ENCODE data around the gene PECR. TPM values are rescaled to one million over a fixed set of nuclear protein-coding genes. Genes with fewer than 3 reads are reported as not detected.
"Not testable (repeated sequence)": the region's sequence is repeated elsewhere in the genome, so short reads cannot be mapped to it uniquely, and the experiment has no call there.

PECR gene
- total and polyA plus RNA-seq, 2 donors = 9.3 to 10.9 TPM

DNA sequence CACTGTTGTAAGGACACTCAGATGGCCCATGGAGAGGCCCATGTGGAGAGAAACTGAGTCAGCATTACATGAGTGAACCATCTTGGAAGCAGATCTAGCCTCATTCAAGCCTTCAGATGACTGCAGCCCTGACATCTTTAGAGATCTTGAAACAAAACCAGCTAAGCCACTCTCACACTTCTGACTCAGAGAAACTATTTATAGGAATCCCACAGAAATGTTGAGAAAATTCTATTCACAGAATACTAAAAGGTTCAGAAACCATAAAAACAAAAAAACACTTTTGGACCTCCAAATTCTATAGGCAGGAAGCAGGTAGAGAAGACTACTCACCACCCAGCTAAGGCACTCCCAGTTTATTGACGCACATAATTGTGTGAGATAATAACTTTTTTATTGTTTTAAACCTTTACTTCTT is 8.8 kb upstream of the PECR start:
- DNase-seq (ENCODE audit: extremely low spot score) = no peak
- no peaks in the 10 kb centered on the region for H3K36me3 ChIP-seq (ENCODE audit: insufficient read depth)
- no peak overlapping the region for H3K27ac ChIP-seq (ENCODE audit: low read depth)
- WGBS = 89% methylated on average over 1 of the region's 1 CpG
- no peak overlapping the region for H3K4me3 ChIP-seq (ENCODE audit: low read depth, low read length)
- H3K4me1 ChIP-seq (ENCODE audit: insufficient read depth) = no peaks in the 10 kb centered on the region

DNA sequence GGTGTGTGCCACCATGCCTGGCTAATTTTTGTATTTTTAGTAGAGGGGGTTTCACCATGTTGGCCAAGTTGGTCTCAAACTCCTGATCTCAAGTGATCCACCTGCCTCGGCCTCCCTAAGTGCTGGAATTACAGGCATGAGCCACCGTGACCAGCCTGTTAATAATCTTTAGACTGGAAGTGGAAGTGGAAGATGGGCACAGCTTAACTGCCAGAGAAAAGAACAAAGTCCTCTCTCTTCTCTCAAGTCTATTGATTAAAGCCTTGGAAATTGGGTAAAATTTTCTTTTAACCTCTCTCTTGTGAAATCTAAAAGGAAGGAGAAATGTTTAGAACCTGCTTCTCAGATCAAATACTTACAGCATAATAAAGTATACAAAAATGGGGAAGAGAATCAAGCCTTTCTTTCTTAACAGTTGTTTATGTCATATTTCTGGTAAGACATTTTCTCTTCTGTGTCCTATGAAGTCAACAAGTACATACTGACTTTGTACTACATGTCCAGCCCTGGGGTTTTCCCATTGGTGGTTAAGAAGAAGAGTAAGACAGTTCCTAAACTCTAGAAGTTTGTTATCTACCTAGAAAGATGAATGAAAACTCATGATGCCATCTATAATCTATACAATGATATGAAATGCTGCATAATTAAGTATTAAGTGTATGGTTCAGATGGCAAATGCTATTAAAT is 4.7 kb upstream of the PECR start:
- WGBS = 86% methylated on average over 2 of the region's 2 CpGs
- no peak for DNase-seq (ENCODE audit: extremely low spot score)
- Histone ChIP-seq H3K27ac (ENCODE audit: low read depth) (no peak overlapping the region), H3K4me3 (ENCODE audit: low read depth, low read length) (no peak overlapping the region), H3K36me3 (ENCODE audit: insufficient read depth) (no peaks in the 10 kb centered on the region), H3K4me1 (ENCODE audit: insufficient read depth) (no peaks in the 10 kb centered on the region)

DNA sequence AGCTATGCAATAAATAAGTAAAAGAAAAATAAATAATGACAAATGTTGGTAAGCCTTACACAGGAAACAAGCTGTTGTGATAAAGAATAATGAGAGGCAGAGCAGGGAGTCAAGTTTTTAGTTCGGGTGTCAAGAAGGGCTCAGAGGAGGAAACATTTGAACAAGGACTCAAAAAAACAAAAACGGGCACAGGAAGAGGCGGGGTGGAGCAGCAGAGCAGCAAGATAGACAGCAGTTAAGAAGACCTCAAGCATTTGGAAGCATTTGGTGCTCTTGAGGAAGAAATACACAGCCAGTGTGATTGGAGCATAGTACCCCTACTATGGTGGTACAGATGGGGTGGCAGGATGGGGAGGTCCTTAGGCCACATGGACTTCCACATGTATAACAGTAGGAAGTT is 2.9 kb upstream of the PECR start:
- 70% methylated on average over 3 of the region's 3 CpGs for WGBS
- DNase-seq (ENCODE audit: extremely low spot score) = no peak
- no peaks in the 10 kb centered on the region for H3K4me1 ChIP-seq (ENCODE audit: insufficient read depth)
- no peak overlapping the region for H3K4me3 ChIP-seq (ENCODE audit: low read depth, low read length)
- no peaks in the 10 kb centered on the region for H3K36me3 ChIP-seq (ENCODE audit: insufficient read depth)
- no peak overlapping the region for H3K27ac ChIP-seq (ENCODE audit: low read depth)

DNA sequence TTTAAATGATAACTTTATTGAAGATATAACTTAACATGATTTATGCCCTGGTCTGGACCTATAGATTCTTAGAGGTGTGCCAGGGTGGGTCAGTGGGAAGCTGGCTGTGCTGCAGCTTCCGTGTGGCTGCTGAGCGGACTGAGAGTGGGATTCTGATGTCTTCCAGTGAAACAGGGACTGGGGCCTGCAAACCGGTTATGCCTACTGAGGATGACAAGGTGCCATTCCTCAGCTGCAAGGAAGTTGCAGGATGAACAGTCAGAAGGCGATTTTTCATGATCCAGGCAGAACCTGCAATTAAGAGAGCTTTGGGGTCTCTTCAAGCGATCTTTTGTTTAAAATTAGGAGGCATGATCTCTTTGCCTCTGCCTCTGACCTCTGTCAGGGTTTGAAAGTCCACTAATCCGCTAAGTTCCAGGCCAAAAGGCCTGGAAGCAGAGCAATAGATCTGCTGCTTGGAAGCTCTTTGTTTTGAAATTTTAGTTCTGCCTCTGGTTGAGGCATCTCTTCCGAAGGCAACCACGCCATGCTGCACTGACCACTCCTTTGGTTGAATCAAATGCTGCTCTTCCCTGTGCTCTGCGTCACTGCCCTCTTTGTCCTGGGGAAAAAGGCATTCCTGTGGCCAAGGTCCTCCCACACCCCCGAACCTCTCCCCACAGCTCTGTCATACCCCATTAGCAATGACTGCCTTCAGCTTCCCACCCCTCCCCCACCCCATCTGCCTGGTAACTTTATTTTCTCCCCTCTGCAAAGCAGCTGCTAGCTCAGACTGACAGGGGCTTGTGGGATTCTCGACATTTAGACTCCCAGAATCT is 2.1 kb upstream of the PECR start:
- Histone ChIP-seq H3K4me3 (ENCODE audit: low read depth, low read length) (no peak overlapping the region), H3K4me1 (ENCODE audit: insufficient read depth) (no peaks in the 10 kb centered on the region), H3K36me3 (ENCODE audit: insufficient read depth) (no peaks in the 10 kb centered on the region), H3K27ac (ENCODE audit: low read depth) (no peak overlapping the region)
- no peak for DNase-seq (ENCODE audit: extremely low spot score)
- 82% methylated on average over 11 of the region's 11 CpGs for WGBS

DNA sequence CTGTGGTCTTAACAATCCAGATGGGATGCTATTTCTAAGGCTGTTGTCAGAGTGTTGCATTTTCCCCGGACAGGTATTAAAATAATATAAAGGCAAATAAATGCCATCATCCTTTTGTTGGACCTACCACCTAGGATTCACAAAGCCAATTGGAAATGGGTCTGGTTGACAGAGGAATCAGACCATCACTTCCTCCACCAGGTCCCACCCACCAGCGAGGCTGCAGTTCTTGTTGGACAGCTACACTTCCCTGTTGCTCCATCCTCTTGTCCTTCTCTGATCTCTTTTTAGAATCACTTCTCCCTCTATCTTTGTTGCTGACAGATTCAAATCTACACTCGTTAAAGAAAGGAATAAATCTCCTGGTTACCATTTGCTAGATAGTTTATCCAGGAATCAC is 1.2 kb upstream of the PECR start:
- no peak overlapping the region for H3K4me3 ChIP-seq (ENCODE audit: low read depth, low read length)
- 73% methylated on average over 3 of the region's 3 CpGs for WGBS
- H3K4me1 ChIP-seq (ENCODE audit: insufficient read depth) = no peaks in the 10 kb centered on the region
- no peak for DNase-seq (ENCODE audit: extremely low spot score)
- no peak overlapping the region for H3K27ac ChIP-seq (ENCODE audit: low read depth)
- no peaks in the 10 kb centered on the region for H3K36me3 ChIP-seq (ENCODE audit: insufficient read depth)

DNA sequence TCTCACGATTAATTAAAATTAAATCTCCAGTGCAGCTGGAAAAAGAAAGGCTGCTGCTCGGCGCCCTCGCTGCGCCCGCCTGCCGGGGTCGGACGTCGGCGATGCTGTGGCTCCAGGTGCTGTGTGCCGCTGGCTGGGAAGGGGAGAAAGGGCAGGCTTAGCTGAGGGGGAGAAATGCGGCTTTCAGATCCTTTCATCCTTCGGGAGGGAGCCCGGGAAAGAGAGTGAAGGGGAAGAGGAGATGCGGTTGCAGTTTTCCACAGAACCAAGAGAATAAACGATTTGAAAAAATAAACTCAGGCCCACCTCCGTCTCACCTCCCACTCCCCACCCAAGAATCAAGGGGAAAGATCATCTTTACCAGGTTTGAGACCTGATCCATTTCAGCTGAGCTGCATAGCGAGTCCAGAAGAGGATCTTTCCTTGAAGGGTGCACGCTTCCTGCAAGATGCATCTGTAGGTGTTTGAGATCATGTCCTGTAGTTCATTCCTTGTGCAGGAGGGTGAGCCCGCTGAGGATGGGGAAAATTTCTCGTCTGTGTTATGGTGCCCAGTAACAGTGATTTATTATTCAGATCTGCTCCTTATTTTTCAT is 605 bp upstream of the PECR start:
- no peaks in the 10 kb centered on the region for H3K4me1 ChIP-seq (ENCODE audit: insufficient read depth)
- H3K4me3 ChIP-seq (ENCODE audit: low read depth, low read length) = peak overlapping the region; percentile 54
- 15% methylated on average over 22 of the region's 22 CpGs for WGBS
- H3K27ac ChIP-seq (ENCODE audit: low read depth) = no peak overlapping the region
- no peak for DNase-seq (ENCODE audit: extremely low spot score)
- H3K36me3 ChIP-seq (ENCODE audit: insufficient read depth) = no peaks in the 10 kb centered on the region

DNA sequence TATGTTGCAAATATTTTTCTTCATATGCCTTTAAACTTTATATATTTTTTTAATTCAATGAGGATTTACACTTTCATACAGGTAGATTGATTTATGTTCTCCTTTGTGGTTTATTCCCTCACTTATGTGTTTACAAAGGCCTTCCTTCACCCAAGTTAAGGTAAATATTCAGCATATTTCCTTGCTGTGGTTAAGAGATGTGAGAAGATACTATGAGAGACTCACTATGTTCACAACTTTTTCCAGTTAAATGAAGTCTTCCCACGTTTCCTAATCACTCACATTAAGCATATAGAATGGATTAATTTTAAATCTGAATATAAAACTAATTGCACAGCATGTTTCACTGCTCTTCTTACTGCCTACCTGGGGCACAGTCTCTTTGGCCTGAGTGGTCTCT is 597 bp downstream of the PECR start:
- Histone ChIP-seq H3K4me3 (ENCODE audit: low read depth, low read length) (peak overlapping the region; percentile 54), H3K27ac (ENCODE audit: low read depth) (no peak overlapping the region), H3K4me1 (ENCODE audit: insufficient read depth) (no peaks in the 10 kb centered on the region), H3K36me3 (ENCODE audit: insufficient read depth) (no peaks in the 10 kb centered on the region)
- 48% methylated on average over 1 of the region's 1 CpG for WGBS
- no peak for DNase-seq (ENCODE audit: extremely low spot score)

DNA sequence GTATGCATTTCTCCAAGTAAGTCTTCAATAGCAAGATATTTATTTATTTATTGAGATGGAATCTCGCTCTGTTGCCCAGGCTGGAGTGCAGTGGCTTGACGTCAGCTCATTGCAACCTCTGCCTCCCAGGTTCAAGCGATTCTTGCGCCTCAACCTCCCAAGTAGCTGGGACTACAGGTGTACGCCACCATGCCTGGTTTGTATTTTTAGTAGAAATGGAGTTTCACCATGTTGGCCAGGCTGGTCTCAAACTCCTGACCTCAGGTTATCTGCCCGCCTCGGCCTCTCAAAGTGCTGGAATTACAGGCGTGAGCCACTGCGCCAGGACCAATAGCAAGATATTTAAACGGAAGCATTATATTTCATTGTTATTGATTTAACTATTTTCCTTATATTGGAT is 1.6 kb downstream of the PECR start:
- not testable (repeated sequence) for DNase-seq (ENCODE audit: extremely low spot score); H3K4me3 ChIP-seq (ENCODE audit: low read depth, low read length); H3K27ac ChIP-seq (ENCODE audit: low read depth); H3K4me1 ChIP-seq (ENCODE audit: insufficient read depth); H3K36me3 ChIP-seq (ENCODE audit: insufficient read depth)
- WGBS = 97% methylated on average over 10 of the region's 10 CpGs

DNA sequence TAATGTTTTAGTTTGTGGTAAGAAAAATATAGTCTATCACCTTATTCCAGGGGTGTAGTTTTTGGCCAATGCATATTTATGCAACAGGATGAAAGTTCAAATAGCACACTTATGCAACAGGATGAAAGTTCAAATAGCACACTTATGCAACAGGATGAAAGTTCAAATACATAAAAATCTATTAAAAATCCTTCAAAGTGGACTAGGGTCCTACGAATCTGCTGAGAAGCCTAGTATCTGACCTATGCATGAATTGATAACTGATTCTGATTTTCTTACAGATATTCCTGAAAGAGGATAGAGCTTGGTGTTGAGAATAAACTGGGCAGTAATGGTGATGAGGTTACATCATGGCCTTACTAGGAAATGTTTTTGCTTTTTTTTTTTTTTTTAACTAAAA is 2.8 kb downstream of the PECR start:
- 74% methylated on average over 1 of the region's 1 CpG for WGBS
- H3K27ac ChIP-seq (ENCODE audit: low read depth) = no peak overlapping the region
- no peak for DNase-seq (ENCODE audit: extremely low spot score)
- H3K4me3 ChIP-seq (ENCODE audit: low read depth, low read length) = no peak overlapping the region
- H3K36me3 ChIP-seq (ENCODE audit: insufficient read depth) = no peaks in the 10 kb centered on the region
- H3K4me1 ChIP-seq (ENCODE audit: insufficient read depth) = no peaks in the 10 kb centered on the region

DNA sequence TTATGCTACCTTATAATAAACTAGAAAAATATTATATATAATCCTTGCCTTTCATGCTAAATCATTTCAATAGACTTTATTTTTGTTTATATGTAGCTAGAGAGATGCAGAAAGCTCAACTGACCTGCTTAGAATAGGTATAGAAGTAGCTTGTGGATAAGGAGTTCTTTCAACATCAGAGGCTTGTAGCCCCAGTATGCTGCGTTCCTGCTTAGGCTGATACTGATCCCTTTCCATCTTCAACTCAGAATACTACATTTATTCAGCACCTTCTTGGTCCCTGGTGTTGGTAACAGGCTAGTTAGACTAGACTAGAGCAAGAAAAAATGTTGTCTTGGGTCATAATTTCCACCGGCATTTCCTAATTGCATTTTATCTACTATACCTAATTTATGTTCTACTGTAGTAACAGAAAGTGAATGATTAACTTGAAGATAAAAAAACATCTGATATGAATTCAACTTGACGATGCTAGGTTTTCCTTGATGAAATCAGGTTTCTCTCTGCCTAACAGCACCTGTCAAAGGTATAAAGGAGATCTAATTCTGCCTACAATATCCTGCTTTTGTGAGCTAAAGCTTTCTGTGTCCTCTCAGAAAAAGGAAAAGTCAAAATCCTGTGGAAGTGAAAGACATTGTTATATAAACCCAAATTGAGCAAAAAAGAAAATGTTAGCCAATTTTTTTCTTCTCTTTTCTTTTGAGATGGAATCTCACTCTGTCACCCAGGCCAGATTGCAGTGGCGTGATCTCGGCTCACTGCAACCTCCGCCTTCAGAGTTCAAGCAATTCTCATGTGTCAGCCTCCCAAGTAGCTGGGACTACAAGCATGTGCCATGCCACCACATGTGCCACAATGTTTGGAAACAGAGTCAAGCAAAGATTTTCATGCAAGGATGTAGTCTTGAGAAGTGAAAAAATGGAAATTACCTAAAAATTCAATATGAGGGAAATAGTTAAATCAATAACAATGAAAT is 5.8 kb downstream of the PECR start:
- 82% methylated on average over 6 of the region's 6 CpGs for WGBS
- Histone ChIP-seq H3K4me3 (ENCODE audit: low read depth, low read length) (no peak overlapping the region), H3K36me3 (ENCODE audit: insufficient read depth) (no peaks in the 10 kb centered on the region), H3K27ac (ENCODE audit: low read depth) (no peak overlapping the region), H3K4me1 (ENCODE audit: insufficient read depth) (no peaks in the 10 kb centered on the region)
- no peak for DNase-seq (ENCODE audit: extremely low spot score)

DNA sequence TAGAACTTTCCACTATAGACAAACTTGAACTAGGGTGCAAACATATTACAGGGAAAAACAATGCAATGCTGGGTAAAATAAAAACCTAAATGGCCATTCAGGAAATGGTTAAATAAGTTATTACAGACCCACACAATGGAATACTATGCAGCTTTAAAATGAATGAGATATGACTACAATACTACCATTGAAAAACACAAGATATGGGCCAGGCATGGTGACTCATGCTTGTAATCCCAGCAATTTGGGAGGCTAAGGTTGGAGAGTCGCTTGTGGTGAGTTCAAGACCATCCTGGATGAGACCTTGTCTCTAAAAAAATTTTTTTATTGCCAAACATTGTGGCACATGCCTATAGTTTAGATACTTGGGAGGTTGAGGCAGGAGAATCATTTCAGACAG is 6.8 kb downstream of the PECR start:
- DNase-seq (ENCODE audit: extremely low spot score) = no peak

DNA sequence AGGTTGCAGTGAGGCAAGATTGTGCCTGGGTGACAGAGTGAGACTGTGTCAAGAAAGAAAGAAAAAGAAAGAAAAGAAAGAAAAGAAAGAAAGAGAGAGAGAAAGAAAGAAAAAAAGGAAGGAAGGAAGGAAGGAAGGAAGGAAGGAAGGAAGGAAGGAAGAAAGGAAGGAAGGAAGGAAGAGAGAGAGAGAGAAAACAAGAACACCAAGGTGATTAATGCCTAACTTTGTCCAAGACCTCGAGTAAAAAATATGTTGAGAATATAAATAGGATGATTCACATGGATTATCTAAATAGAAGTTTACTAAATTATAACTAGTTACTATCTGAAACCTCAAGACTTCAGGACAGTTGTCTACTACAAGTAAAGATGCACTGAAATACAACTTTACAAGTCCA is 7.2 kb downstream of the PECR start:
- no peaks in the 10 kb centered on the region for H3K4me1 ChIP-seq (ENCODE audit: insufficient read depth)
- H3K4me3 ChIP-seq (ENCODE audit: low read depth, low read length) = no peak overlapping the region
- no peak overlapping the region for H3K27ac ChIP-seq (ENCODE audit: low read depth)
- no peaks in the 10 kb centered on the region for H3K36me3 ChIP-seq (ENCODE audit: insufficient read depth)
- no peak for DNase-seq (ENCODE audit: extremely low spot score)
- WGBS = 57% methylated on average over 1 of the region's 1 CpG

More for the DNA sequence above, 6.8 kb downstream of the PECR start:
- Histone ChIP-seq H3K4me3 (ENCODE audit: low read depth, low read length) (no peak overlapping the region), H3K36me3 (ENCODE audit: insufficient read depth) (no peaks in the 10 kb centered on the region), H3K4me1 (ENCODE audit: insufficient read depth) (no peaks in the 10 kb centered on the region), H3K27ac (ENCODE audit: low read depth) (no peak overlapping the region)
- WGBS = 93% methylated on average over 1 of the region's 1 CpG

DNA sequence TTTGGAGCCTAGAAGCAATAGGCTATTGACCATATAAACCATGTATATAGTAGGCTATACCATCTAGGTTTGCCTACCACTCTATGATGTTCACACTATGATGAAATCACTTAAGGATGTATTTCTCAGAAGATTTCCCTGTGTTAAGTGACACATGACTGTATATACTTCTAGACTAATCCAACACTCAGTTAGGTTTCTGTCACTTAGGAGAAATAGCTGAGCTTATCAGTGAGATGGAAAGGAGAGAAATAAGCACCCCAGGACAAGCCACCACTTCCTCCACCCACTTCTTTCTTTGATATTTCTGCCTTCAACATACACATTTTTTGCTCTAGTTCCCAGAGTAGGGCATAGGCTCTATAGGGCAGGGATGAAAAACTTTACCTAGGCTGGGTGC is 7.8 kb downstream of the PECR start:
- no peak for DNase-seq (ENCODE audit: extremely low spot score)
- H3K4me3 ChIP-seq (ENCODE audit: low read depth, low read length) = no peak overlapping the region
- H3K27ac ChIP-seq (ENCODE audit: low read depth) = no peak overlapping the region
- H3K36me3 ChIP-seq (ENCODE audit: insufficient read depth) = no peaks in the 10 kb centered on the region
- H3K4me1 ChIP-seq (ENCODE audit: insufficient read depth) = no peaks in the 10 kb centered on the region
